Muscle of leg (tissue), 11 donors: Measurements from ENCODE around the gene CDH23. TPM values are rescaled to one million over a fixed set of nuclear protein-coding genes. Genes with fewer than 3 reads are reported as not detected.

Experiments
- DNase-seq: peaks from one replicate; pipeline ENCODE4 v3.0.0; 2013
- H3K27ac ChIP-seq: one replicate; pipeline ENCODE4 v1.5.1; 2013; ENCODE audit warnings: mild to moderate bottlenecking, low read length, control low read depth
- H3K27me3 ChIP-seq: one replicate; pipeline ENCODE4 v1.6.1; 2013; ENCODE audit warnings: low read length; ENCODE audit not compliant: control insufficient read depth, insufficient read depth
- H3K36me3 ChIP-seq: one replicate; pipeline ENCODE4 v1.6.1; 2013; ENCODE audit warnings: low read length; ENCODE audit not compliant: control insufficient read depth, insufficient read depth
- H3K4me1 ChIP-seq: one replicate; pipeline ENCODE4 v1.6.1; 2013; ENCODE audit warnings: low read length; ENCODE audit not compliant: control insufficient read depth, insufficient read depth
- H3K4me3 ChIP-seq: one replicate; pipeline ENCODE4 v1.5.1; 2013; ENCODE audit warnings: low read length, control low read depth
- H3K9me3 ChIP-seq: replicated peaks from 2 replicates; pipeline ENCODE4 v1.6.1; 2013; ENCODE audit warnings: low read depth, low read length; ENCODE audit not compliant: control insufficient read depth
- WGBS: methylation state at CpG from one replicate; pipeline ENCODE4 v1.1.5; 2013; ENCODE audit warnings: missing lambda C conversion rate; ENCODE audit not compliant: insufficient coverage; 5-methylcytosine and 5-hydroxymethylcytosine counted together
- polyA plus RNA-seq, 8 donors: library from polyadenylated mRNA; unstranded; fragments of 120-200 nt; gene quantifications; one replicate each; pipeline versions ENCODE4 v1.2.1 to v1.2.3, GENCODE V29; 2013; ENCODE audit warnings: inconsistent platforms in 1 of 8, low replicate concordance in 1 of 8; ENCODE audit not compliant: insufficient read length in 8 of 8, insufficient read depth in 1 of 8
- total RNA-seq: library from RNA; stranded (reverse); fragments of 120-200 nt; gene quantifications from one replicate; pipeline ENCODE4 v1.2.4, GENCODE V29; 2013

CDH23 gene
- total and polyA plus RNA-seq, 9 donors: 3.4 to 5.7 (median 4.9) TPM

DNA sequence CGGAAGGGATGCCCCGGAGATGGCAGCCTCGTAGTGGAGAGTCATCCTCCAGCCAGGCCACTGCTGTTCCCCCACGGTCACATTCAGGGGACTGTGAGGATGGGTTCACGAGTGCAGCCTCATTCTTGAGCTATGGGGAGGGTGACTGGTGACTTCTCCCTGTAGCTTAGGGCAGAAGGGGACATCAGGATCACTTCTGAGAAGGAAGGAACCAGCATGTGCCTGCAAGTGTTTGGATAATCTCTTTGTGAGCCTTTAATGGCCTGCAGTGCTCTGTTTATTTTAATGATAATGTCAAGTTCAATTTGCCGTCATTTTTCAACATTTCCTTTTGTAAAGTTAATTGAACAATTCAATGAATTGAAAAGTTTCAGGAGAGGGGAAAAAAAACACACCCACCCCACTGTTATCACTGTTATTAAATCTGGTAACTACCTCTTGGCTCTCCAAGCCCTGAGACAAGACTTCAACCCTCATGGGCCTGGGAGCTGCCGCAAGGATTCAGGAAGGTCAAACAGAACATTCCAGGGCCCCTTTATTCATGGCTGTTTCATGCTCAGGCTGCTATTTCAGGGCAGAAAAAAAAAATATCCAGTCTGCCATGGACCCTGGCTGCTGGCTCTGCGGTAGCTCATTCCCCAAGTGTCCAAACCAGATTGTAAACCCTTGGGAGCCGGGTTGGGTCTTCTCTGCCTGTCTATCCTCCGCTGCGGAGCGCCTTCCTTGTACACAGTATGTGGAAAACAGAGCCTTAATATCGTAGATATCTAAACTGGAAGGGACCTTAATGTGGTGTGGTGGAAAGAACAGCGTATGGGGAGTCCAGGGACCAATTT, 100.4 kb downstream of the CDH23 start:
- H3K4me1 ChIP-seq: no peaks in the 10 kb centered on the region
- WGBS: 73% methylated on average over 13 of the region's 14 CpGs

DNA sequence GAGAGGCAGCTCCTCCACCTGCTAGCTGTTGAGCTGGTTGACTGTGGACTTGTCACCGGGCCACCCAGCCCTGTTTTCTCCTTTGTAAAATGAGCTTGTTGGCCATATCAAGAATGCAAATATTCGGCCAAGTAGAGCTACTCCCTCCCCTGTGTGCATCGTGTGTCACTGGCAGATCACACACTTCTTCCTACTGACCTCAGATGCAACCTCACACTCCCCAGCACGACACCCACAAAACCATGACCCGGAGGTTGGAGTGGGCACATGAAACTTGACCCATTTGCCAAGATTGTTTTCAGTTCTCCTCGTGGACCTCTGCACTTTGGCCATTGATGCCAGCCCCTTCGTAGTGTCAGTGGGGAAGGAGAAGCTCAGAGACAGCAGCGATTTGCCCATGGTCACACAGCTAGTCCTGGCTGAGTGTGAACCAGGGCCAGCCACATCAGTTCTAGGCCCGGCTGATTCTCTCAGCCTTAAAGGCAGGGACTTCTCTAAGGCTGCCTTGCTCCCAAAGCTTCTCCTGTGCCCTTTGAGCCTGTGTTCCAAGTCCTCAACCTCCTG, 101.1 kb downstream of the CDH23 start:
- no peaks in the 10 kb centered on the region for H3K9me3 ChIP-seq
- no peaks in the 10 kb centered on the region for H3K4me1 ChIP-seq
- no peaks in the 10 kb centered on the region for H3K36me3 ChIP-seq
- no peak overlapping the region for H3K27ac ChIP-seq
- no peak overlapping the region for H3K4me3 ChIP-seq
- DNase-seq: no peak
- WGBS: 57% methylated on average over 8 of the region's 9 CpGs
- peaks cover 4% of the 10 kb centered on the region for H3K27me3 ChIP-seq

More for the DNA sequence above, 100.4 kb downstream of the CDH23 start:
- H3K27ac ChIP-seq: no peak overlapping the region
- H3K4me3 ChIP-seq: no peak overlapping the region
- H3K36me3 ChIP-seq: no peaks in the 10 kb centered on the region
- H3K27me3 ChIP-seq: peaks cover 4% of the 10 kb centered on the region
- DNase-seq: no peak
- H3K9me3 ChIP-seq: no peaks in the 10 kb centered on the region

DNA sequence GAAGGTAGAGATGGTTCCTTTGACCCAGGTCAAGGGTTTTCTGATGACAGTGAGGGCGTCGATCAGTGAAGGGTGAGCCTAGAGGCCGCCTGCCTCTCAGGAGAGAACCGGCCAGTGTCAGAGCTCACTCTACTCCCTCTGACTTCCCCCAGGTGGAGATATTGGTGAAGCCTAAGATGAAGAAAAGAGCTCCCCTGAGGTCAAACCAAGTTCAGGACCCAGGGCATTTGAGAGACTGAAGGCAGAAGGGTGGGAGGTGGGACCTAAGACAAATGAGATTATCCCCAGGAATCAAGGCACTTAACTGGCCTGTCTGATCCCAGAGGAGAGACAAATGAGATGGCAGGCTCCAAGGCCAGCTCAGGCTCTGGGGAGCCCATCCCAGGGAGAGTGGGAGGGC, 104.7 kb downstream of the CDH23 start:
- WGBS: no CpG with 5 or more reads among the region's 4 CpGs
- Histone ChIP-seq H3K4me3 (no peak overlapping the region), H3K27me3 (peaks cover 4% of the 10 kb centered on the region), H3K36me3 (no peaks in the 10 kb centered on the region), H3K9me3 (no peaks in the 10 kb centered on the region), H3K27ac (no peak overlapping the region), H3K4me1 (no peaks in the 10 kb centered on the region)
- DNase-seq: no peak

GRCh38 chr10:71502190-71502589, 105.5 kb downstream of the CDH23 start:
- no CpG with 5 or more reads among the region's 1 CpG for WGBS
- Histone ChIP-seq H3K9me3 (no peaks in the 10 kb centered on the region), H3K27ac (no peak overlapping the region), H3K4me3 (no peak overlapping the region), H3K27me3 (peaks cover 4% of the 10 kb centered on the region), H3K36me3 (no peaks in the 10 kb centered on the region), H3K4me1 (no peaks in the 10 kb centered on the region)
- DNase-seq: no peak

- H3K27ac ChIP-seq: no peak overlapping the region
- no peak overlapping the region for H3K4me3 ChIP-seq
- no peaks in the 10 kb centered on the region for H3K36me3 ChIP-seq
- H3K27me3 ChIP-seq: peaks cover 4% of the 10 kb centered on the region
- no peaks in the 10 kb centered on the region for H3K4me1 ChIP-seq
- no peak for DNase-seq
- 81% methylated on average over 2 of the region's 5 CpGs for WGBS
- H3K9me3 ChIP-seq: no peaks in the 10 kb centered on the region
Measured at GRCh38 chr10:71502851-71503250, 106.1 kb downstream of the CDH23 start.

DNA sequence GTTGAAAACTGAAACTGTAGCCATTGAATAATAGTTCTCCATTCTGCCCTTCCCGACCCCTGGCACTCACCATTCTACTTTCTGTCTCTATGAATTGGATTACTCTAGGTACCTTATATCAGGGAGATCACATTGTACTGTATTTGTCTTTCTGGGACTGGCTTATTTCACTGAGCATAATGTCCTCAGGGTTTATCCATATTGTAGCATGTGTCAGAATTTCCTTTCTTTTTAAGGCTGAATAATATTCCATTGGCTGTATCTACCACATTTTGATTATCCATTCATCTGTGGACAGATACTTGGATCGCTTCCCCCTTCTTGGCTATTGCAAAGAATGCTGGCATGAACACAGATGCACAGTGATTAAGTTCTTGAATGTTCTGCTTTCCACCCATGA, 107.4 kb downstream of the CDH23 start:
- 75% methylated on average over 1 of the region's 2 CpGs for WGBS
- H3K9me3 ChIP-seq: no peaks in the 10 kb centered on the region
- no peaks in the 10 kb centered on the region for H3K27me3 ChIP-seq
- DNase-seq: no peak
- H3K36me3 ChIP-seq: no peaks in the 10 kb centered on the region
- H3K27ac ChIP-seq: no peak overlapping the region
- no peak overlapping the region for H3K4me3 ChIP-seq
- no peaks in the 10 kb centered on the region for H3K4me1 ChIP-seq

GRCh38 chr10:71504570-71504969, 107.8 kb downstream of the CDH23 start:
- Histone ChIP-seq H3K4me1 (no peaks in the 10 kb centered on the region), H3K36me3 (no peaks in the 10 kb centered on the region), H3K9me3 (no peaks in the 10 kb centered on the region), H3K27me3 (no peaks in the 10 kb centered on the region), H3K4me3 (no peak overlapping the region), H3K27ac (no peak overlapping the region)
- DNase-seq: no peak
- 65% methylated on average over 2 of the region's 5 CpGs for WGBS

GRCh38 chr10:71505862-71506261, 109.1 kb downstream of the CDH23 start:
- Histone ChIP-seq H3K36me3 (no peaks in the 10 kb centered on the region), H3K27ac (no peak overlapping the region), H3K4me1 (no peaks in the 10 kb centered on the region), H3K9me3 (no peaks in the 10 kb centered on the region), H3K4me3 (no peak overlapping the region), H3K27me3 (no peaks in the 10 kb centered on the region)
- 80% methylated on average over 2 of the region's 3 CpGs for WGBS
- no peak for DNase-seq

DNA sequence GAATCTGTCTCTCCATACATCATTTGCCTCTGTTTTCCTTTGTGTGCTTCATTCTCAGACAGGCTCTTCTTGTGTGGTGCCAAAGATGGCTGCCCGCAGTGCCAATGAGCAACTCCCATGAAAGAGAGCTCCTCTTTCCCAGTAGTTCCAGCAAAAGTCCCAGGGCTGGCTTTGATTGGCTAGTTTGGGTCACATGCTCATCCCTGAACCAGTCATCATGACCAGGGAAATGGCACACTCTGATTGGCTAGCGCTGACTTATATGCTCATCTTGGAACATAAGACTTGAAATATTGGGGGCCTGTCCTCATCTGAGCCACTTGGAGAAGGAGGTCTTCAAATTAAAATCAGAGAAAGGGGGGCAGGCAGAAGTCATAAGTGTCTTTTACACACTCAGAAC, 112.7 kb downstream of the CDH23 start:
- Histone ChIP-seq H3K4me1 (no peaks in the 10 kb centered on the region), H3K36me3 (no peaks in the 10 kb centered on the region), H3K9me3 (no peaks in the 10 kb centered on the region), H3K4me3 (no peak overlapping the region), H3K27ac (no peak overlapping the region), H3K27me3 (no peaks in the 10 kb centered on the region)
- WGBS: no CpG with 5 or more reads among the region's 2 CpGs
- no peak for DNase-seq

DNA sequence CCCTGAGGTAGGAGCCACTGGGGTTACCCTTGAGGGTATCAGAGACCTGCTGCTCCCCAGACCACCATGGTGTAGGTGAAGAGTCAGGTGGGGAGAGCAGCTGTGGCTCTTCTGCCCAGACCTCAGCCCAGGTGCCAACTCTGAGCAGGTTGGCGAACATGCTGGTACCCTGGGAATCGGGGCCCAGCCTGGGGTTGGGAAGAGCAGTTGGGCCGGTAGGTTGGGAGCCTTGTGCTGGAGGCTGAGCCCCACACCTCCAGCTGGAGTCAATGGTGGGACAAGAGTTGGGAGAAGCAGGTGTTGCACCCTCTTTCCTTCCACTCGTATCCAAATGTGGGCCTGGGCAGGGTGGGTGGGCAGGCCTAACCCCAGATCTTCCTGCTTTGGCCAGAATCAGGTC, 114.5 kb downstream of the CDH23 start:
- DNase-seq: no peak
- Histone ChIP-seq H3K27ac (no peak overlapping the region), H3K4me3 (no peak overlapping the region), H3K9me3 (no peaks in the 10 kb centered on the region), H3K36me3 (no peaks in the 10 kb centered on the region), H3K4me1 (no peaks in the 10 kb centered on the region), H3K27me3 (no peaks in the 10 kb centered on the region)
- WGBS: 90% methylated on average over 2 of the region's 4 CpGs
